Panc1 (cell line): ENCODE results near the gene MYEOV. TPM values are rescaled to one million over a fixed set of nuclear protein-coding genes. Genes with fewer than 3 reads are reported as not detected.

Experiments used
- ATAC-seq: fragments of 200-7000 bp; cut with Tn5 transposase; 2 replicates; pipeline ENCODE4 v1.9.1; 2020; ENCODE audit warnings: mild to moderate bottlenecking, moderate library complexity
- BruUV-seq: library from RNA; stranded (reverse); fragments of 400-500 nt; replicated peaks from 2 replicates; lab custom pipeline; 2021; lab: Mats Ljungman, UMichigan
- CTCF ChIA-PET: fragments of 300-600 bp; sonication (Branson Sonifier 250); formaldehyde crosslinking; loops from one replicate; lab custom pipeline; 2022; ENCODE audit warnings: antibody characterized with exemption; lab: Charles Lee
- POLR2A ChIA-PET: fragments of 300-600 bp; sonication (Branson Sonifier 250); formaldehyde crosslinking; loops from one replicate; lab custom pipeline; 2022; ENCODE audit warnings: antibody characterized with exemption; lab: Charles Lee
- DNase-seq: peaks from one replicate; pipeline ENCODE4 v3.0.0-alpha.2; 2010; ENCODE audit warnings: low read depth, low spot score
- H3K27ac ChIP-seq: 2 replicates; pipeline ENCODE4 v1.5.1; 2011; ENCODE audit warnings: mild to moderate bottlenecking, low read length, inconsistent platforms
- H3K27me3 ChIP-seq: fragments of 200-500 bp; sonication (Bioruptor generic); 2 replicates; pipeline ENCODE4 v1.6.0; 2014; ENCODE audit warnings: low read length, inconsistent platforms; ENCODE audit not compliant: control insufficient read depth, insufficient read depth
- H3K36me3 ChIP-seq: fragments of 200-500 bp; sonication (Bioruptor generic); 2 replicates; pipeline ENCODE4 v1.5.1; 2014; ENCODE audit warnings: inconsistent platforms, mild to moderate bottlenecking, low read length, moderate library complexity; ENCODE audit not compliant: control insufficient read depth, insufficient read depth
- H3K4me1 ChIP-seq: 2 replicates; pipeline ENCODE4 v1.5.1; 2011; ENCODE audit warnings: inconsistent platforms, mild to moderate bottlenecking, low read length, moderate library complexity; ENCODE audit not compliant: control insufficient read depth, insufficient read depth
- H3K4me3 ChIP-seq, 2 experiments: 2 replicates each; pipeline ENCODE4 v1.5.1; 2011 to 2012; ENCODE audit warnings: low read depth in 2 of 2, low read length in 2 of 2, mild to moderate bottlenecking in 2 of 2, inconsistent platforms in 1 of 2, moderate library complexity in 1 of 2
- H3K9me3 ChIP-seq: fragments of 200-500 bp; sonication (Bioruptor generic); 2 replicates; pipeline ENCODE4 v1.5.1; 2014; ENCODE audit warnings: low read depth, mild to moderate bottlenecking, inconsistent platforms, low read length, moderate library complexity; ENCODE audit not compliant: control insufficient read depth, insufficient read depth
- CTCF ChIP-seq: fragments of 450-650 bp; IDR thresholded peaks from 2 replicates; pipeline ENCODE4 v1.5.1; 2017; ENCODE audit warnings: mild to moderate bottlenecking
- POLR2AphosphoS5 ChIP-seq: IDR thresholded peaks from 2 replicates; pipeline ENCODE4 v1.6.1; 2012; ENCODE audit warnings: mild to moderate bottlenecking, low read depth, low read length, moderate library complexity
- REST ChIP-seq, 2 experiments: IDR thresholded peaks; 2 replicates each; pipeline ENCODE4 v1.6.1; 2011 to 2012; ENCODE audit warnings: low read depth in 2 of 2, control low read depth in 1 of 2, low read length in 1 of 2, mild to moderate bottlenecking in 1 of 2, moderate library complexity in 1 of 2; ENCODE audit not compliant: insufficient read depth in 1 of 2
- SIN3A ChIP-seq: IDR thresholded peaks from 2 replicates; pipeline ENCODE4 v1.6.1; 2012; ENCODE audit warnings: low read depth, mild to moderate bottlenecking, low read length, moderate library complexity, borderline replicate concordance; ENCODE audit not compliant: insufficient read depth
- TCF7L2 ChIP-seq: IDR thresholded peaks from 2 replicates; pipeline ENCODE4 v1.6.1; 2011; ENCODE audit warnings: mild to moderate bottlenecking, low read depth, low read length, inconsistent platforms
- in situ Hi-C: cut with HindIII; loops from 2 replicates; pipeline ENCODE4 v1.10.0; 2016; ENCODE audit warnings: low sequenced_read_pairs, low pct_unique_long_range_greater_than_20kb
- intact Hi-C: fragments of 100-400 bp; cut with micrococcal nuclease; formaldehyde crosslinking; loops from one replicate; pipeline ENCODE4 v1.10.0; 2022; ENCODE audit not compliant: unreplicated experiment
- total RNA-seq: library from RNA; stranded (reverse); gene quantifications from one replicate; pipeline ENCODE4 v1.2.1, GENCODE V29; 2021; ENCODE audit not compliant: unreplicated experiment

MYEOV gene
- total RNA-seq, 1 experiment from 2014 or later, result 69.8 TPM

GRCh38 chr11:69312453-69313404, 18.8 kb downstream of the MYEOV start:
- BruUV-seq, result no TSS peak
- intact Hi-C loops (no loop called here), in situ Hi-C loops (no loop called here)
- no peaks in the 10 kb centered on the region for H3K9me3 ChIP-seq
- H3K27me3 ChIP-seq, result no peaks in the 10 kb centered on the region
- no peaks in the 10 kb centered on the region for H3K36me3 ChIP-seq
- ChIA-PET CTCF (interaction anchor here (0.8 to 1.1 kb wide), 2 partner anchors 20 to 69 kb away, joined by 4 to 5 read pairs; no protein-coding TSS in a partner anchor), POLR2A (no interaction called here)
- H3K4me1 ChIP-seq, result peaks cover 42% of the 10 kb centered on the region
- no peak overlapping the region for H3K27ac ChIP-seq
- no peak for DNase-seq
- ATAC-seq, result no peak
- no peak overlapping the region for H3K4me3 ChIP-seq
- TF ChIP-seq POLR2AphosphoS5 (no peak), TCF7L2 (no peak), CTCF (no peak), SIN3A (no peak), REST (IDR thresholded peaks at IDR 0.05; ENCODE audit: insufficient read depth in 1 of 2, low read depth in 2 of 2, low read length in 1 of 2) (no peak)

GRCh38 chr11:69313992-69314391, 20.0 kb downstream of the MYEOV start:
- Histone ChIP-seq H3K27me3 (no peaks in the 10 kb centered on the region), H3K9me3 (no peaks in the 10 kb centered on the region), H3K27ac (no peak overlapping the region), H3K4me1 (peaks cover 32% of the 10 kb centered on the region), H3K36me3 (no peaks in the 10 kb centered on the region), H3K4me3 (no peak overlapping the region)
- BruUV-seq, result no TSS peak
- CTCF ChIA-PET, result no interaction called here
- POLR2A ChIA-PET, result no interaction called here
- DNase-seq, result no peak
- in situ Hi-C loops, result no loop called here
- intact Hi-C loops, result no loop called here
- no peak for ATAC-seq
- TF ChIP-seq SIN3A (no peak), POLR2AphosphoS5 (no peak), TCF7L2 (no peak), REST (IDR thresholded peaks at IDR 0.05; ENCODE audit: insufficient read depth in 1 of 2, low read depth in 2 of 2, low read length in 1 of 2) (no peak), CTCF (no peak)
